ENCODE results near the gene IL19. TPM values are rescaled to one million over a fixed set of nuclear protein-coding genes. Genes with fewer than 3 reads are reported as not detected.

The IL19 gene
- total RNA-seq, 1 donor from 2014 or later = not detected

- no peak for DNase-seq (ENCODE audit: low spot score)
- H3K9ac ChIP-seq = no peak overlapping the region
- H3K4me3 ChIP-seq = no peak overlapping the region
- TF ChIP-seq EZH2 (IDR thresholded peaks at IDR 0.05) (no peak), EZH2phosphoT487 (IDR thresholded peaks at IDR 0.05) (no peak)
- TF ChIP-seq, protein P1, sequence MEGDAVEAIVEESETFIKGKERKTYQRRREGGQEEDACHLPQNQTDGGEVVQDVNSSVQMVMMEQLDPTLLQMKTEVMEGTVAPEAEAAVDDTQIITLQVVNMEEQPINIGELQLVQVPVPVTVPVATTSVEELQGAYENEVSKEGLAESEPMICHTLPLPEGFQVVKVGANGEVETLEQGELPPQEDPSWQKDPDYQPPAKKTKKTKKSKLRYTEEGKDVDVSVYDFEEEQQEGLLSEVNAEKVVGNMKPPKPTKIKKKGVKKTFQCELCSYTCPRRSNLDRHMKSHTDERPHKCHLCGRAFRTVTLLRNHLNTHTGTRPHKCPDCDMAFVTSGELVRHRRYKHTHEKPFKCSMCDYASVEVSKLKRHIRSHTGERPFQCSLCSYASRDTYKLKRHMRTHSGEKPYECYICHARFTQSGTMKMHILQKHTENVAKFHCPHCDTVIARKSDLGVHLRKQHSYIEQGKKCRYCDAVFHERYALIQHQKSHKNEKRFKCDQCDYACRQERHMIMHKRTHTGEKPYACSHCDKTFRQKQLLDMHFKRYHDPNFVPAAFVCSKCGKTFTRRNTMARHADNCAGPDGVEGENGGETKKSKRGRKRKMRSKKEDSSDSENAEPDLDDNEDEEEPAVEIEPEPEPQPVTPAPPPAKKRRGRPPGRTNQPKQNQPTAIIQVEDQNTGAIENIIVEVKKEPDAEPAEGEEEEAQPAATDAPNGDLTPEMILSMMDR (IDR thresholded peaks at IDR 0.05) = no peak
- Mint-ChIP-seq H3K27ac (no peak overlapping the region), H3K27me3 (ENCODE audit: insufficient read depth, low read depth) (peaks cover 5% of the 10 kb centered on the region), H3K4me1 (no peaks in the 10 kb centered on the region), H3K4me3 (no peak overlapping the region), H3K9me3 (peaks cover 2% of the 10 kb centered on the region), H3K36me3 (no peaks in the 10 kb centered on the region)
- no peak overlapping the region for H3K4me2 ChIP-seq
- H4K20me1 ChIP-seq (ENCODE audit: low read depth) = no peaks in the 10 kb centered on the region
- no peak overlapping the region for H2AFZ ChIP-seq (replicated peaks)
- no peaks in the 10 kb centered on the region for H3K27me3 ChIP-seq
- H3F3A ChIP-seq (ENCODE audit: low read depth) = no peaks in the 10 kb centered on the region
- H3K36me3 ChIP-seq = no peaks in the 10 kb centered on the region
- no peaks in the 10 kb centered on the region for H3K9me3 ChIP-seq (ENCODE audit: low read depth)
- H3K79me2 ChIP-seq (ENCODE audit: low read depth) = no peaks in the 10 kb centered on the region
- no peaks in the 10 kb centered on the region for H3K4me1 ChIP-seq
- H3K27ac ChIP-seq = no peak overlapping the region
These were observed 89.6 kb downstream of the IL19 start for GRCh38 chr1:206860165-206860564.

DNA sequence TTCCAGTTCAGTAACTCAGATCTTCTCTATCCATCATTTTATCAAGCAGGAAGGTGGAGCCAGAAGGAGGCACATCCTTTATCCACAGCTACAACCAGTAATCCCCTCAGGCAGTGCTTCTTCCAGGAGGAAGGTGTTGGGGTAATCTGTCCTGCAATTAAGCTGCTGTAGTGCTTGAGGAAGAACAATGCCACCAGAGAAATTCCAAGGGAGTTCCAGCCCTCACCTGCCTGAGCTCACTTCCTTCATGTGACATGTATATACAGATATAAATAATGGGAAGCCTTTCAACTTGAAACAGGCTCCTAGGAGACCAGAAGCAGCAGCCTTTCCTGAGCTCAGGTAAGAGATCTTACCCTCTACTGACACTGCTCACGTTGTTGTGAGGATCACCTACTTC is 92.7 kb downstream of the IL19 start:
- no peaks in the 10 kb centered on the region for H3K4me1 Mint-ChIP-seq
- no peak overlapping the region for H3K27ac ChIP-seq
- H3F3A ChIP-seq (ENCODE audit: low read depth) = no peaks in the 10 kb centered on the region
- H3K36me3 ChIP-seq = no peaks in the 10 kb centered on the region
- no peaks in the 10 kb centered on the region for H3K79me2 ChIP-seq (ENCODE audit: low read depth)
- no peaks in the 10 kb centered on the region for H3K9me3 ChIP-seq (ENCODE audit: low read depth)
- peaks cover 2% of the 10 kb centered on the region for H3K9me3 Mint-ChIP-seq
- H3K27ac Mint-ChIP-seq = no peak overlapping the region
- no peak overlapping the region for H3K9ac ChIP-seq
- TF ChIP-seq EZH2phosphoT487 (IDR thresholded peaks at IDR 0.05) (no peak), EZH2 (IDR thresholded peaks at IDR 0.05) (no peak)
- H3K4me3 Mint-ChIP-seq = no peak overlapping the region
- H3K4me1 ChIP-seq = no peaks in the 10 kb centered on the region
- no peak for DNase-seq (ENCODE audit: low spot score)
- peak overlapping the region; percentile 26 for H2AFZ ChIP-seq (replicated peaks)
- no peaks in the 10 kb centered on the region for H4K20me1 ChIP-seq (ENCODE audit: low read depth)
- no peaks in the 10 kb centered on the region for H3K36me3 Mint-ChIP-seq
- no peak overlapping the region for H3K4me3 ChIP-seq
- no peak overlapping the region for H3K4me2 ChIP-seq
- H3K27me3 ChIP-seq = no peaks in the 10 kb centered on the region
- H3K27me3 Mint-ChIP-seq (ENCODE audit: insufficient read depth, low read depth) = peaks cover 5% of the 10 kb centered on the region

GRCh38 chr1:206864939-206865671 is 94.5 kb downstream of the IL19 start, which contains the start of gene IL20:
IL20 (plus strand) TSS chr1:206865623; CDS start chr1:206865853, 230 bp downstream.
- Mint-ChIP-seq H3K36me3 (no peaks in the 10 kb centered on the region), H3K4me1 (no peaks in the 10 kb centered on the region), H3K27me3 (ENCODE audit: insufficient read depth, low read depth) (peaks cover 8% of the 10 kb centered on the region), H3K27ac (no peak within 1 kb of the TSS), H3K9me3 (peaks cover 2% of the 10 kb centered on the region), H3K4me3 (no peak within 1 kb of the TSS)
- no peaks in the 10 kb centered on the region for H3K79me2 ChIP-seq (ENCODE audit: low read depth)
- H3K36me3 ChIP-seq = no peaks in the 10 kb centered on the region
- no peaks in the 10 kb centered on the region for H3K27me3 ChIP-seq
- no peak within 1 kb of the TSS for H3K4me2 ChIP-seq
- no peaks in the 10 kb centered on the region for H3K4me1 ChIP-seq
- no peaks in the 10 kb centered on the region for H3F3A ChIP-seq (ENCODE audit: low read depth)
- H3K4me3 ChIP-seq = no peak within 1 kb of the TSS
- H3K9ac ChIP-seq = no peak within 1 kb of the TSS
- no peaks in the 10 kb centered on the region for H4K20me1 ChIP-seq (ENCODE audit: low read depth)
- H3K9me3 ChIP-seq (ENCODE audit: low read depth) = no peaks in the 10 kb centered on the region
- peak within 1 kb of the TSS; percentile 34 for H2AFZ ChIP-seq (replicated peaks)
- DNase-seq (ENCODE audit: low spot score) = peak; percentile 83
- H3K27ac ChIP-seq = no peak within 1 kb of the TSS
- no peak for TF ChIP-seq EZH2 (IDR thresholded peaks at IDR 0.05)
- TF ChIP-seq, protein P1 (IDR thresholded peaks at IDR 0.05) = peak; percentile 92

DNA sequence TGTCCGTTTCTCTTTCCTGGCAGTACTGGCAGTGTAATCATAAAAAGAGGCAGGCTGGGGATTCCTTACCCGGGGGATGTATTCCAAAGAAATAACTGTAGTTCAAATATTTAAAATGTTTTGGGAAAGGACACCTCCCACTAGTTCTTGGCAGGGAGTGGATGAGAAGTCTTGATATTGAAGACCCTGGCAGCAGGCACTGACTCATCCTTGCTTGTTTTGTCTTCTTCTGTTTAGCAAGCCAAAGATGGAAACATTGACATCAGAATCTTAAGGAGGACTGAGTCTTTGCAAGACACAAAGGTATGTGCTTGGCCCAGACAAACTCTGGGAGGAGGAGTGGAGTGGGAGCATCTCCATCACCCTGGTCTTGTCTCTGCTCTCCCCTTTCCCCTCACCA is 95.5 kb downstream of the IL19 start:
- DNase-seq (ENCODE audit: low spot score) = no peak
- TF ChIP-seq EZH2phosphoT487 (IDR thresholded peaks at IDR 0.05) (no peak), EZH2 (IDR thresholded peaks at IDR 0.05) (no peak)
- TF ChIP-seq, protein P1 (IDR thresholded peaks at IDR 0.05) = no peak
- no peak overlapping the region for H3K4me2 ChIP-seq
- no peak overlapping the region for H2AFZ ChIP-seq (replicated peaks)
- H3K27me3 ChIP-seq = no peaks in the 10 kb centered on the region
- Mint-ChIP-seq H3K36me3 (no peaks in the 10 kb centered on the region), H3K9me3 (no peaks in the 10 kb centered on the region), H3K4me1 (no peaks in the 10 kb centered on the region), H3K27ac (no peak overlapping the region), H3K27me3 (ENCODE audit: insufficient read depth, low read depth) (peaks cover 8% of the 10 kb centered on the region), H3K4me3 (no peak overlapping the region)
- no peaks in the 10 kb centered on the region for H3K36me3 ChIP-seq
- no peak overlapping the region for H3K4me3 ChIP-seq
- no peaks in the 10 kb centered on the region for H3K79me2 ChIP-seq (ENCODE audit: low read depth)
- H3K4me1 ChIP-seq = no peaks in the 10 kb centered on the region
- no peaks in the 10 kb centered on the region for H3F3A ChIP-seq (ENCODE audit: low read depth)
- H4K20me1 ChIP-seq (ENCODE audit: low read depth) = no peaks in the 10 kb centered on the region
- no peak overlapping the region for H3K27ac ChIP-seq
- no peaks in the 10 kb centered on the region for H3K9me3 ChIP-seq (ENCODE audit: low read depth)
- H3K9ac ChIP-seq = no peak overlapping the region
